Measurements from ENCODE around the gene TMEM132D. TPM values are rescaled to one million over a fixed set of nuclear protein-coding genes. Genes with fewer than 3 reads are reported as not detected.

The TMEM132D gene
- total RNA-seq, 5 donors from 2014 or later (not counting 1 experiment from before 2014, with no cell fraction given) = not detected

GRCh38 chr12:129152351-129153104, 751.3 kb downstream of the TMEM132D start:
- WGBS (ENCODE audit: insufficient coverage) = 31% methylated on average over 4 of the region's 10 CpGs
- POLR2A ChIA-PET = no interaction called here
- Histone ChIP-seq H3K27ac (ENCODE audit: low read length) (no peak overlapping the region), H3K9me3 (no peaks in the 10 kb centered on the region), H3K4me1 (ENCODE audit: control insufficient read depth in 1 of 2, extremely low read depth in 1 of 2, insufficient read depth in 2 of 2, low read length in 2 of 2) (no peaks in the 10 kb centered on the region), H3K4me3 (ENCODE audit: control insufficient read depth in 1 of 2, extremely low read depth in 1 of 2, low read length in 1 of 2) (no peak overlapping the region), H3K27me3 (replicated peaks in 1 of 2; ENCODE audit: control insufficient read depth in 2 of 2, extremely low read depth in 1 of 2, insufficient read depth in 2 of 2, low read length in 1 of 2) (peaks cover 0 to 20% of the 10 kb centered on the region in 2 experiments), H3K36me3 (ENCODE audit: control insufficient read depth in 2 of 2, extremely low read depth in 1 of 2, insufficient read depth in 1 of 2, low read length in 1 of 2) (no peaks in the 10 kb centered on the region)
- DNase-seq = no peak
- H3K4me1 Mint-ChIP-seq = no peaks in the 10 kb centered on the region
- peaks cover 0 to 3% (median 0%) of the 10 kb centered on the region in 3 donors for H3K9me3 Mint-ChIP-seq
- H3K27me3 Mint-ChIP-seq = no peaks in the 10 kb centered on the region
- ATAC-seq (replicated peaks in 1 of 4) = no peak
- H3K27ac Mint-ChIP-seq = no peak overlapping the region
- CTCF ChIA-PET = no interaction called here
- H3K36me3 Mint-ChIP-seq = no peaks in the 10 kb centered on the region
- no peak overlapping the region for H3K4me3 Mint-ChIP-seq

DNA sequence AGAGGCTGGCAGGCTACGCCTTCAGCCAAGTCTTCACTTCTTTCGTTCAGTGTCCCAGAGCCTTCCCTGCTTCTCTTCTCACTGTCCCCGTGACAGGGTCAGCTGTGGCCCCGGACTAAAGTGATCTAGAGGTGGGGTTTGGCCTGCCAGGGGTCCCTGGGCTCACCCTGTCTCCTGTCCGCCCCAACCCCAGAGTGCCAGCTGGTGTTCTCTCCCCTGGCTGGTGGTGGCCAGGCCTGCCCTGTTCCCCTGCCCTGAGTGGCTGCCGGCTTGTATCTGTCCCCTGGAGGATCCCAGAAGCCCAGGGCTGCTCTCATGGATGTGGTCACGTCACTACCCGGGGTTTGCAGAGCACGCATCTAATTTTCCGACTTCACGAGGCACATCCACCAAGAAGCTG, 753.1 kb downstream of the TMEM132D start:
- H3K27ac ChIP-seq (ENCODE audit: low read length) = no peak overlapping the region
- ChIA-PET POLR2A (no interaction called here), CTCF (no interaction called here)
- no peaks in the 10 kb centered on the region for H3K36me3 ChIP-seq (ENCODE audit: control insufficient read depth in 2 of 2, extremely low read depth in 1 of 2, insufficient read depth in 1 of 2, low read length in 1 of 2)
- no peak overlapping the region for H3K4me3 ChIP-seq (ENCODE audit: control insufficient read depth in 1 of 2, extremely low read depth in 1 of 2, low read length in 1 of 2)
- no peak for ATAC-seq (replicated peaks in 1 of 4)
- H3K4me1 ChIP-seq (ENCODE audit: control insufficient read depth in 1 of 2, extremely low read depth in 1 of 2, insufficient read depth in 2 of 2, low read length in 2 of 2) = no peaks in the 10 kb centered on the region
- no peak overlapping the region for H3K27ac Mint-ChIP-seq
- no peaks in the 10 kb centered on the region for H3K27me3 Mint-ChIP-seq
- no peaks in the 10 kb centered on the region for H3K9me3 ChIP-seq
- DNase-seq = no peak
- H3K4me3 Mint-ChIP-seq = no peak overlapping the region
- H3K9me3 Mint-ChIP-seq = peaks cover 0 to 7% (median 3%) of the 10 kb centered on the region in 3 donors
- H3K27me3 ChIP-seq (replicated peaks in 1 of 2; ENCODE audit: control insufficient read depth in 2 of 2, extremely low read depth in 1 of 2, insufficient read depth in 2 of 2, low read length in 1 of 2) = peaks cover 0 to 20% of the 10 kb centered on the region in 2 experiments
- no peaks in the 10 kb centered on the region for H3K36me3 Mint-ChIP-seq
- no peaks in the 10 kb centered on the region for H3K4me1 Mint-ChIP-seq
- WGBS (ENCODE audit: insufficient coverage) = 70% methylated on average over 10 of the region's 11 CpGs

DNA sequence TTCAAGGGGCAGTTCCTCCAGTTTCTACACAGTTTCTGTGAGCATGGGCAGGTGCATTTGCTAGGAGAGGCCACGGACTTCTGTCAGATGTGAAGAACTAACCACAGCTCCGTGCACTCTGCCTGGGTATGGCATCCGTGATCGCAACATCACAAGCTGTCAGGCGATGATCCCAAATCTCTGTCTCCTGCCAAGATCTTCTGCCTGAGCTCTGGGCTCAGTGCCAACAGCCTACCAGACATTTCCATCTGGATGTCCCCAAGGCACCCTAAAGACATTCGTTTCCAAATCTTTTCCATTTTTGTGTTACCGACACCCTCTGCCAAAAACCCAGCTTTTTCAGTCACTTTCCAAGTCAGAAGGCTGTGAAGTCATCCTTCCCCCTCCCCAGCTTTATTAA, 758.4 kb downstream of the TMEM132D start:
- Mint-ChIP-seq H3K36me3 (no peaks in the 10 kb centered on the region), H3K9me3 (peaks cover 0 to 16% (median 4%) of the 10 kb centered on the region in 3 donors), H3K27ac (no peak overlapping the region), H3K4me3 (no peak overlapping the region), H3K27me3 (no peaks in the 10 kb centered on the region), H3K4me1 (no peaks in the 10 kb centered on the region)
- ATAC-seq (replicated peaks in 1 of 4) (no peak), DNase-seq (no peak)
- H3K4me3 ChIP-seq (ENCODE audit: control insufficient read depth in 1 of 2, extremely low read depth in 1 of 2, low read length in 1 of 2) = no peak overlapping the region
- no peaks in the 10 kb centered on the region for H3K4me1 ChIP-seq (ENCODE audit: control insufficient read depth in 1 of 2, extremely low read depth in 1 of 2, insufficient read depth in 2 of 2, low read length in 2 of 2)
- H3K36me3 ChIP-seq (ENCODE audit: control insufficient read depth in 2 of 2, extremely low read depth in 1 of 2, insufficient read depth in 1 of 2, low read length in 1 of 2) = no peaks in the 10 kb centered on the region
- POLR2A ChIA-PET = no interaction called here
- 68% methylated on average over 5 of the region's 7 CpGs for WGBS (ENCODE audit: insufficient coverage)
- H3K27ac ChIP-seq (ENCODE audit: low read length) = no peak overlapping the region
- no peaks in the 10 kb centered on the region for H3K9me3 ChIP-seq
- CTCF ChIA-PET = no interaction called here
- H3K27me3 ChIP-seq (replicated peaks in 1 of 2; ENCODE audit: control insufficient read depth in 2 of 2, extremely low read depth in 1 of 2, insufficient read depth in 2 of 2, low read length in 1 of 2) = peaks cover 0 to 5% of the 10 kb centered on the region in 2 experiments

GRCh38 chr12:129138776-129139175, 765.0 kb downstream of the TMEM132D start:
- CTCF ChIA-PET = no interaction called here
- no CpG with 5 or more reads among the region's 4 CpGs for WGBS (ENCODE audit: insufficient coverage)
- no peak for DNase-seq

GRCh38 chr12:129136694-129137325, 767.0 kb downstream of the TMEM132D start:
- POLR2A ChIA-PET = no interaction called here
- Histone ChIP-seq H3K27ac (ENCODE audit: low read length) (no peak overlapping the region), H3K4me3 (ENCODE audit: control insufficient read depth in 1 of 2, extremely low read depth in 1 of 2, low read length in 1 of 2) (no peak overlapping the region), H3K27me3 (replicated peaks in 1 of 2; ENCODE audit: control insufficient read depth in 2 of 2, extremely low read depth in 1 of 2, insufficient read depth in 2 of 2, low read length in 1 of 2) (no peaks in the 10 kb centered on the region), H3K9me3 (no peaks in the 10 kb centered on the region), H3K36me3 (ENCODE audit: control insufficient read depth in 2 of 2, extremely low read depth in 1 of 2, insufficient read depth in 1 of 2, low read length in 1 of 2) (no peaks in the 10 kb centered on the region), H3K4me1 (ENCODE audit: control insufficient read depth in 1 of 2, extremely low read depth in 1 of 2, insufficient read depth in 2 of 2, low read length in 2 of 2) (no peaks in the 10 kb centered on the region)
- H3K9me3 Mint-ChIP-seq = peaks cover 0 to 6% (median 0%) of the 10 kb centered on the region in 3 donors
- ATAC-seq (replicated peaks in 1 of 4) = no peak
- H3K27ac Mint-ChIP-seq = no peak overlapping the region
- H3K27me3 Mint-ChIP-seq = no peaks in the 10 kb centered on the region
- no peak for DNase-seq
- WGBS (ENCODE audit: insufficient coverage) = 91% methylated on average over 3 of the region's 3 CpGs
- no peak overlapping the region for H3K4me3 Mint-ChIP-seq
- no peaks in the 10 kb centered on the region for H3K4me1 Mint-ChIP-seq
- CTCF ChIA-PET = no interaction called here
- H3K36me3 Mint-ChIP-seq = no peaks in the 10 kb centered on the region

More at GRCh38 chr12:129138776-129139175, 765.0 kb downstream of the TMEM132D start:
- no peaks in the 10 kb centered on the region for H3K27me3 Mint-ChIP-seq
- H3K36me3 Mint-ChIP-seq = no peaks in the 10 kb centered on the region
- no peak for ATAC-seq (replicated peaks in 1 of 4)
- H3K27ac Mint-ChIP-seq = no peak overlapping the region
- H3K36me3 ChIP-seq (ENCODE audit: control insufficient read depth in 2 of 2, extremely low read depth in 1 of 2, insufficient read depth in 1 of 2, low read length in 1 of 2) = no peaks in the 10 kb centered on the region
- POLR2A ChIA-PET = no interaction called here
- H3K4me3 ChIP-seq (ENCODE audit: control insufficient read depth in 1 of 2, extremely low read depth in 1 of 2, low read length in 1 of 2) = no peak overlapping the region
- H3K27me3 ChIP-seq (replicated peaks in 1 of 2; ENCODE audit: control insufficient read depth in 2 of 2, extremely low read depth in 1 of 2, insufficient read depth in 2 of 2, low read length in 1 of 2) = no peaks in the 10 kb centered on the region
- H3K4me1 ChIP-seq (ENCODE audit: control insufficient read depth in 1 of 2, extremely low read depth in 1 of 2, insufficient read depth in 2 of 2, low read length in 2 of 2) = no peaks in the 10 kb centered on the region
- no peaks in the 10 kb centered on the region for H3K4me1 Mint-ChIP-seq
- H3K9me3 Mint-ChIP-seq = peaks cover 0 to 5% (median 0%) of the 10 kb centered on the region in 3 donors
- H3K9me3 ChIP-seq = no peaks in the 10 kb centered on the region
- H3K4me3 Mint-ChIP-seq = no peak overlapping the region
- no peak overlapping the region for H3K27ac ChIP-seq (ENCODE audit: low read length)

- ChIA-PET CTCF (no interaction called here), POLR2A (no interaction called here)
- Histone ChIP-seq H3K4me1 (ENCODE audit: control insufficient read depth in 1 of 2, extremely low read depth in 1 of 2, insufficient read depth in 2 of 2, low read length in 2 of 2) (no peaks in the 10 kb centered on the region), H3K9me3 (no peaks in the 10 kb centered on the region), H3K4me3 (ENCODE audit: control insufficient read depth in 1 of 2, extremely low read depth in 1 of 2, low read length in 1 of 2) (no peak overlapping the region), H3K27ac (ENCODE audit: low read length) (no peak overlapping the region), H3K27me3 (replicated peaks in 1 of 2; ENCODE audit: control insufficient read depth in 2 of 2, extremely low read depth in 1 of 2, insufficient read depth in 2 of 2, low read length in 1 of 2) (no peaks in the 10 kb centered on the region), H3K36me3 (ENCODE audit: control insufficient read depth in 2 of 2, extremely low read depth in 1 of 2, insufficient read depth in 1 of 2, low read length in 1 of 2) (no peaks in the 10 kb centered on the region)
- Mint-ChIP-seq H3K27me3 (no peaks in the 10 kb centered on the region), H3K4me3 (no peak overlapping the region), H3K9me3 (peaks cover 2 to 6% (median 5%) of the 10 kb centered on the region in 3 donors), H3K27ac (no peak overlapping the region), H3K36me3 (no peaks in the 10 kb centered on the region), H3K4me1 (no peaks in the 10 kb centered on the region)
- DNase-seq = no peak
- WGBS (ENCODE audit: insufficient coverage) = 83% methylated on average over 8 of the region's 12 CpGs
- ATAC-seq (replicated peaks in 1 of 4) = no peak
Observed at GRCh38 chr12:129127771-129128170, 776.1 kb downstream of the TMEM132D start.

Data from T-cell (primary cell).